ENCODE measurements around the gene CARMIL1.

DNA sequence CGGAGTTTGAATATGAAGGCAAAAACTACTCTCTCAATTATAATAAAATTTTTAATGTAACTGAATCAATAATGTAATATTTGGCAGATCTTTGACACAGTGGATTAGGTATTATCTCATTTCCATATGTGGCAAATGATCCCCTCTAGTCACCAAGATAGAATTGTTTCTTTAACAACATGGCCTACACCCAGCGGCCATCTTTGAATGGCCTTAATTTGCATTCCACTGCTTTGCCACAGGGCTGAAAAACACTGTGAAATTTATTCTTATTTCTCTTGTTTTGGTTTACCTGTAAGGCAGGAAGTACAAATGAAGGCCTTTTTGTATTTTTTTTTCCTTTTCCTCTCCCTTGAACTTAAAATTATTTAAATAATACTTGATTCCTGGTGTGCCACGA, 210.2 kb downstream of the CARMIL1 start:
- TF ChIP-seq POLR2A (IDR thresholded peaks at IDR 0.05; ENCODE audit: low read depth, low read length) (no peak), POLR2AphosphoS5 (IDR thresholded peaks at IDR 0.05; ENCODE audit: low read depth, low read length) (no peak), TAF1 (IDR thresholded peaks at IDR 0.05; ENCODE audit: low read depth, low read length) (no peak)
